WTC11 (cell line): Measurements from ENCODE around the gene BNC2. TPM values are rescaled to one million over a fixed set of nuclear protein-coding genes. Genes with fewer than 3 reads are reported as not detected.

ENCODE experiments used
- ATAC-seq: fragments of 200-7000 bp; cut with Tn5 transposase; 2 replicates; pipeline ENCODE4 v1.10.0; 2021; ENCODE audit warnings: mild to moderate bottlenecking, moderate library complexity
- CTCF ChIA-PET: fragments of 300-600 bp; sonication (Branson Sonifier 250); formaldehyde crosslinking; loops from one replicate; lab custom pipeline; 2021; ENCODE audit warnings: antibody characterized with exemption; lab: Charles Lee
- POLR2A ChIA-PET: fragments of 350-600 bp; sonication (Branson Sonifier 250); formaldehyde crosslinking; loops from one replicate; lab custom pipeline; 2021; ENCODE audit warnings: antibody characterized with exemption; lab: Charles Lee
- DNase-seq: peaks from one replicate; pipeline ENCODE4 v3.0.0; 2021; ENCODE audit warnings: low spot score
- H3K27ac Mint-ChIP-seq: 2 replicates; pipeline ENCODE4 v1.8.0; 2021; ENCODE audit warnings: mixed read lengths
- H3K27me3 Mint-ChIP-seq: 2 replicates; pipeline ENCODE4 v1.8.0; 2021; ENCODE audit warnings: low read depth, mild to moderate bottlenecking, moderate library complexity, mixed read lengths
- H3K36me3 Mint-ChIP-seq: 2 replicates; pipeline ENCODE4 v1.8.0; 2021; ENCODE audit warnings: mixed read lengths
- H3K4me1 Mint-ChIP-seq: 2 replicates; pipeline ENCODE4 v1.8.0; 2022; ENCODE audit warnings: mixed read lengths
- H3K4me3 Mint-ChIP-seq: 2 replicates; pipeline ENCODE4 v1.8.0; 2021; ENCODE audit warnings: mild to moderate bottlenecking, moderate library complexity, mixed read lengths
- H3K9me3 Mint-ChIP-seq: 2 replicates; pipeline ENCODE4 v1.8.0; 2021; ENCODE audit warnings: mixed read lengths
- ARID4B ChIP-seq: sonication (generic); formaldehyde crosslinking; IDR thresholded peaks from 2 replicates; pipeline ENCODE4 v1.8.0; 2023; ENCODE audit warnings: missing genetic modification reagents, mild to moderate bottlenecking, borderline replicate concordance
- ATF3 ChIP-seq: sonication (generic); formaldehyde crosslinking; conservative IDR thresholded peaks from 2 replicates; pipeline ENCODE4 v1.8.1; 2022; ENCODE audit warnings: mild to moderate bottlenecking, missing genetic modification reagents
- CREB1 ChIP-seq: sonication (generic); formaldehyde crosslinking; IDR thresholded peaks from 2 replicates; pipeline ENCODE4 v1.8.0; 2023; ENCODE audit warnings: mild to moderate bottlenecking, missing genetic modification reagents
- CREM ChIP-seq: sonication (generic); formaldehyde crosslinking; IDR thresholded peaks from 2 replicates; pipeline ENCODE4 v1.8.1; 2022; ENCODE audit warnings: mild to moderate bottlenecking, missing genetic modification reagents, moderate library complexity
- ELF4 ChIP-seq: sonication (generic); formaldehyde crosslinking; IDR thresholded peaks from 2 replicates; pipeline ENCODE4 v1.8.1; 2022; ENCODE audit warnings: low read depth, mild to moderate bottlenecking, moderate library complexity, missing genetic modification reagents
- FOXP1 ChIP-seq: sonication (generic); formaldehyde crosslinking; IDR thresholded peaks from 2 replicates; pipeline ENCODE4 v1.8.0; 2022; ENCODE audit warnings: missing genetic modification reagents, mild to moderate bottlenecking, moderate library complexity, borderline replicate concordance
- MAX ChIP-seq: sonication (generic); formaldehyde crosslinking; IDR thresholded peaks from 2 replicates; pipeline ENCODE4 v1.8.0; 2022; ENCODE audit warnings: mild to moderate bottlenecking, missing genetic modification reagents
- MYBL2 ChIP-seq: sonication (generic); formaldehyde crosslinking; IDR thresholded peaks from 2 replicates; pipeline ENCODE4 v1.8.1; 2023; ENCODE audit warnings: mild to moderate bottlenecking, moderate library complexity, missing genetic modification reagents
- NR1H2 ChIP-seq: sonication (generic); formaldehyde crosslinking; IDR thresholded peaks from 2 replicates; pipeline ENCODE4 v1.9.0; 2021; ENCODE audit warnings: mild to moderate bottlenecking, moderate library complexity, missing genetic modification reagents
- PRRX2 ChIP-seq: fragments of 250-450 bp; sonication (Bioruptor Pico); IDR thresholded peaks from 2 replicates; pipeline ENCODE4 v1.8.0; 2021; ENCODE audit warnings: mild to moderate bottlenecking
- SMAD3 ChIP-seq: sonication (generic); formaldehyde crosslinking; IDR thresholded peaks from 2 replicates; pipeline ENCODE4 v1.8.0; 2022; ENCODE audit warnings: missing genetic modification reagents, mild to moderate bottlenecking, borderline replicate concordance
- SOX15 ChIP-seq: fragments of 250-450 bp; sonication (Bioruptor Pico); IDR thresholded peaks from 2 replicates; pipeline ENCODE4 v1.9.0; 2021; ENCODE audit warnings: mild to moderate bottlenecking
- TEAD1 ChIP-seq: sonication (generic); formaldehyde crosslinking; IDR thresholded peaks from 2 replicates; pipeline ENCODE4 v1.8.0; 2022; ENCODE audit warnings: mild to moderate bottlenecking, missing genetic modification reagents
- TP53 ChIP-seq: sonication (generic); formaldehyde crosslinking; IDR thresholded peaks from 2 replicates; pipeline ENCODE4 v1.8.1; 2023; ENCODE audit warnings: mild to moderate bottlenecking, missing genetic modification reagents
- ZNF138 ChIP-seq: sonication (generic); formaldehyde crosslinking; conservative IDR thresholded peaks from 2 replicates; pipeline ENCODE4 v1.8.1; 2022; ENCODE audit warnings: mild to moderate bottlenecking, moderate library complexity, missing genetic modification reagents
- ZNF425 ChIP-seq: fragments of 250-450 bp; sonication (Bioruptor Pico); conservative IDR thresholded peaks from 2 replicates; pipeline ENCODE4 v1.9.0; 2021; ENCODE audit warnings: mild to moderate bottlenecking
- total RNA-seq: library from RNA; stranded (reverse); gene quantifications from 3 replicates; pipeline ENCODE4 v1.2.3, GENCODE V29; 2021
- TF ChIP-seq, protein P1 (sequence below): fragments of 250-450 bp; sonication (Bioruptor Pico); IDR thresholded peaks from 2 replicates; pipeline ENCODE4 v1.9.0; 2021; ENCODE audit warnings: mild to moderate bottlenecking
- TF ChIP-seq, protein P2 (sequence below): sonication (generic); formaldehyde crosslinking; IDR thresholded peaks from 2 replicates; pipeline ENCODE4 v1.8.1; 2023; ENCODE audit warnings: mild to moderate bottlenecking, missing genetic modification reagents, moderate library complexity

Gene BNC2
- total RNA-seq, 1 experiment from 2014 or later: 33.3 TPM

DNA sequence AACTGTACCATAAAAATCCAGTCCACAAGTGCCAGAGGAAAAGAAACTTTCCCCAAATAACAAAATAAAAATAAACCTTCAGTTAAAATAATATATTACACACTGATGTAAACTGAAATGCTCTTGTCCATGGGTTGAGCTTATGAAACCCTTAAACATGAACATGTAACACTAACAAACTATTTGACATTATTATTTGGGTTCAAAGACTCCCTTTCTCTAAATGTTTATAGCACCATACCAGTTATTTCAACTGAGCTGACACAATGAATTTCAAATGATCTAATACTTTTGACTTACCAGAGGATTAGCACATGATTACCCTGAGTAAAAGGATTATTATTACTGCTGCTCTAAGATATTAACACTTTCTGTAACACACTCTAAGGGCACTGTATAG lies 251.1 kb downstream of the BNC2 start:
- DNase-seq (no peak), ATAC-seq (no peak)
- POLR2A ChIA-PET: no interaction called here
- Mint-ChIP-seq H3K27ac (peak overlapping the region; percentile 86), H3K4me1 (peaks cover 57% of the 10 kb centered on the region), H3K9me3 (no peaks in the 10 kb centered on the region), H3K27me3 (no peaks in the 10 kb centered on the region), H3K36me3 (no peaks in the 10 kb centered on the region), H3K4me3 (no peak overlapping the region)
- CTCF ChIA-PET: no interaction called here
- TF ChIP-seq TP53 (CRISPR knock-in tag): no peak

- ATAC-seq (no peak), DNase-seq (no peak)
- ChIA-PET CTCF (no interaction called here), POLR2A (no interaction called here)
- Mint-ChIP-seq H3K27ac (peak overlapping the region; percentile 69), H3K4me3 (no peak overlapping the region), H3K27me3 (no peaks in the 10 kb centered on the region), H3K4me1 (peaks cover 57% of the 10 kb centered on the region), H3K9me3 (no peaks in the 10 kb centered on the region), H3K36me3 (no peaks in the 10 kb centered on the region)
- TF ChIP-seq, protein P1, sequence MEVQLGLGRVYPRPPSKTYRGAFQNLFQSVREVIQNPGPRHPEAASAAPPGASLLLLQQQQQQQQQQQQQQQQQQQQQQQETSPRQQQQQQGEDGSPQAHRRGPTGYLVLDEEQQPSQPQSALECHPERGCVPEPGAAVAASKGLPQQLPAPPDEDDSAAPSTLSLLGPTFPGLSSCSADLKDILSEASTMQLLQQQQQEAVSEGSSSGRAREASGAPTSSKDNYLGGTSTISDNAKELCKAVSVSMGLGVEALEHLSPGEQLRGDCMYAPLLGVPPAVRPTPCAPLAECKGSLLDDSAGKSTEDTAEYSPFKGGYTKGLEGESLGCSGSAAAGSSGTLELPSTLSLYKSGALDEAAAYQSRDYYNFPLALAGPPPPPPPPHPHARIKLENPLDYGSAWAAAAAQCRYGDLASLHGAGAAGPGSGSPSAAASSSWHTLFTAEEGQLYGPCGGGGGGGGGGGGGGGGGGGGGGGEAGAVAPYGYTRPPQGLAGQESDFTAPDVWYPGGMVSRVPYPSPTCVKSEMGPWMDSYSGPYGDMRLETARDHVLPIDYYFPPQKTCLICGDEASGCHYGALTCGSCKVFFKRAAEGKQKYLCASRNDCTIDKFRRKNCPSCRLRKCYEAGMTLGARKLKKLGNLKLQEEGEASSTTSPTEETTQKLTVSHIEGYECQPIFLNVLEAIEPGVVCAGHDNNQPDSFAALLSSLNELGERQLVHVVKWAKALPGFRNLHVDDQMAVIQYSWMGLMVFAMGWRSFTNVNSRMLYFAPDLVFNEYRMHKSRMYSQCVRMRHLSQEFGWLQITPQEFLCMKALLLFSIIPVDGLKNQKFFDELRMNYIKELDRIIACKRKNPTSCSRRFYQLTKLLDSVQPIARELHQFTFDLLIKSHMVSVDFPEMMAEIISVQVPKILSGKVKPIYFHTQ (CRISPR knock-in tag): no peak
- TF ChIP-seq ZNF138 (CRISPR knock-in tag) (no peak), FOXP1 (CRISPR knock-in tag) (no peak), SOX15 (CRISPR knock-in tag) (no peak), MAX (CRISPR knock-in tag) (no peak), SMAD3 (CRISPR knock-in tag) (no peak), NR1H2 (no peak), ELF4 (no peak)
- TF ChIP-seq, protein P2, sequence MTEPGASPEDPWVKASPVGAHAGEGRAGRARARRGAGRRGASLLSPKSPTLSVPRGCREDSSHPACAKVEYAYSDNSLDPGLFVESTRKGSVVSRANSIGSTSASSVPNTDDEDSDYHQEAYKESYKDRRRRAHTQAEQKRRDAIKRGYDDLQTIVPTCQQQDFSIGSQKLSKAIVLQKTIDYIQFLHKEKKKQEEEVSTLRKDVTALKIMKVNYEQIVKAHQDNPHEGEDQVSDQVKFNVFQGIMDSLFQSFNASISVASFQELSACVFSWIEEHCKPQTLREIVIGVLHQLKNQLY: no peak
These were observed 251.9 kb downstream of the BNC2 start for GRCh38 chr9:16618524-16618923.

DNA sequence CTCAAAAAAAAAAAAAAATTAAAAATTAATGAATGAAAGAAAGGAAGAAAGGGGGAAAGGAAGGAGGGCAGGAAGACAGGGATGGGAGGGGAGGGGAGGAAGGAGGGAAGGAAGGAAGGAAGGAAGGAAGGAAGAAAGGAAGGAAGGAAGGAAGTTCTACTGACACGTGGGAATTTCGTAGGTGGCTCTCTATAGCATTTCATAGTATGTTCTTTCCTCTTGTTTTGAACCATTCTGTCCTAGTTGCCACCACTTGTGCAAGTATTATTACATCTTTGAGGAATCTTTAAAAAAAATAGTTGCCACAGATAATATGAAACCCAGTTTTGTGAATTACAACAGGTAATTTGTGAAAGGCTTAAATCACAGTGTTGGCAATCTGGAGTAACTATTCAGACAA lies 253.8 kb downstream of the BNC2 start:
- H3K36me3 Mint-ChIP-seq: no peaks in the 10 kb centered on the region
- no peaks in the 10 kb centered on the region for H3K27me3 Mint-ChIP-seq
- peaks cover 57% of the 10 kb centered on the region for H3K4me1 Mint-ChIP-seq
- H3K4me3 Mint-ChIP-seq: no peak overlapping the region
- ChIA-PET POLR2A (no interaction called here), CTCF (no interaction called here)
- DNase-seq (no peak), ATAC-seq (no peak)
- no peaks in the 10 kb centered on the region for H3K9me3 Mint-ChIP-seq
- H3K27ac Mint-ChIP-seq: no peak overlapping the region
- TF ChIP-seq PRRX2 (CRISPR knock-in tag) (no peak), NR1H2 (no peak), CREB1 (CRISPR knock-in tag) (no peak), ARID4B (CRISPR knock-in tag) (no peak), TEAD1 (CRISPR knock-in tag) (no peak), CREM (CRISPR knock-in tag) (no peak), MYBL2 (CRISPR knock-in tag) (no peak), ZNF425 (no peak), ATF3 (CRISPR knock-in tag) (no peak)
- TF ChIP-seq, protein P2: no peak
- TF ChIP-seq, protein P1 (CRISPR knock-in tag): no peak
